Colonic mucosa (tissue), 4 donors: ENCODE data around the gene EML6. TPM values are rescaled to one million over a fixed set of nuclear protein-coding genes. Genes with fewer than 3 reads are reported as not detected.

Experiments used
- DNase-seq: peaks from one replicate; pipeline ENCODE4 v3.0.0-alpha.2; 2020
- H3K27ac ChIP-seq: fragments of 200-600 bp; one replicate; pipeline ENCODE4 v1.8.0; 2021
- H3K27me3 ChIP-seq: fragments of 200-600 bp; one replicate; pipeline ENCODE4 v1.8.0; 2021
- H3K36me3 ChIP-seq: fragments of 200-600 bp; one replicate; pipeline ENCODE4 v1.8.0; 2021
- H3K4me1 ChIP-seq: fragments of 200-600 bp; one replicate; pipeline ENCODE4 v1.8.0; 2021; ENCODE audit warnings: mild to moderate bottlenecking
- H3K4me3 ChIP-seq: fragments of 200-600 bp; one replicate; pipeline ENCODE4 v1.8.0; 2021
- H3K9ac ChIP-seq, 2 donors: one replicate each; pipeline ENCODE4 v1.7.0; 2013; ENCODE audit warnings: control low read depth in 2 of 2, low read depth in 2 of 2, low read length in 2 of 2
- H3K9me3 ChIP-seq: fragments of 200-600 bp; one replicate; pipeline ENCODE4 v1.8.0; 2021
- intact Hi-C: fragments of 100-400 bp; cut with DNase I; formaldehyde crosslinking; loops from one replicate; pipeline ENCODE4 v1.14.1; 2022
- total RNA-seq, 2 donors: library from RNA; stranded (reverse); fragmentation: NEBNext Ultra II Directional in 1 of 2; extraction: Animal tissue kit (Norgen Biotek cat#: 25700) in 1 of 2; gene quantifications; one replicate each; pipeline ENCODE4 v1.2.1, GENCODE V29; 2021
- TF ChIP-seq, protein P1 (sequence below): fragments of 200-600 bp; IDR thresholded peaks from one replicate; pipeline ENCODE4 v1.8.0; 2022; ENCODE audit warnings: antibody characterized with exemption, mild to moderate bottlenecking
- donor health status: healthy.
- donor health status: DM: no; HTN: no; CAD: no.
- donor health status: DM: no; HTN: no; CAD: no.

Gene EML6
- total RNA-seq, 2 donors from 2014 or later = 2.1 to 2.5 TPM

DNA sequence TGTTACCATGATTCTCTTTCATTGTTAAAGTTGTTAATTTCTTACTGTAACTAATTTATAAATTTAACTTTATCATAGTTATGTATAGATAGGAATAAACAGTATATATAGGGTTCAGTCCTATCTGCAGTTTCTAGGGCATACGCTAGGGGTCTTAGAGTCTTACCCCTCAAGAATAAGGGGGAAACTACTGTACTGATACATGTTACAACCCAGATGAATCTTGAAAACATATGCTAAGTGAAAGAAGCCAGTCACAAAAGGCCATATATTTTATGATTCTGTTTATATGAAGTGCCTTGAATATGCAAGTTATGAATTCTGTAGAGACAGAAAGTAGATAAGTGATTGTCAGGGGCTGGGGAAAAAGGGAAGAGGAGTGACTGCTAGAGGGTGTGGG is 274.4 kb downstream of the EML6 start:
- Histone ChIP-seq H3K36me3 (no peaks in the 10 kb centered on the region), H3K27ac (no peak overlapping the region), H3K4me3 (no peak overlapping the region), H3K27me3 (no peaks in the 10 kb centered on the region), H3K4me1 (peaks cover 3% of the 10 kb centered on the region), H3K9ac (no peak overlapping the region), H3K9me3 (no peaks in the 10 kb centered on the region)
- intact Hi-C loops = no loop called here
- DNase-seq = no peak
- TF ChIP-seq, protein P1, sequence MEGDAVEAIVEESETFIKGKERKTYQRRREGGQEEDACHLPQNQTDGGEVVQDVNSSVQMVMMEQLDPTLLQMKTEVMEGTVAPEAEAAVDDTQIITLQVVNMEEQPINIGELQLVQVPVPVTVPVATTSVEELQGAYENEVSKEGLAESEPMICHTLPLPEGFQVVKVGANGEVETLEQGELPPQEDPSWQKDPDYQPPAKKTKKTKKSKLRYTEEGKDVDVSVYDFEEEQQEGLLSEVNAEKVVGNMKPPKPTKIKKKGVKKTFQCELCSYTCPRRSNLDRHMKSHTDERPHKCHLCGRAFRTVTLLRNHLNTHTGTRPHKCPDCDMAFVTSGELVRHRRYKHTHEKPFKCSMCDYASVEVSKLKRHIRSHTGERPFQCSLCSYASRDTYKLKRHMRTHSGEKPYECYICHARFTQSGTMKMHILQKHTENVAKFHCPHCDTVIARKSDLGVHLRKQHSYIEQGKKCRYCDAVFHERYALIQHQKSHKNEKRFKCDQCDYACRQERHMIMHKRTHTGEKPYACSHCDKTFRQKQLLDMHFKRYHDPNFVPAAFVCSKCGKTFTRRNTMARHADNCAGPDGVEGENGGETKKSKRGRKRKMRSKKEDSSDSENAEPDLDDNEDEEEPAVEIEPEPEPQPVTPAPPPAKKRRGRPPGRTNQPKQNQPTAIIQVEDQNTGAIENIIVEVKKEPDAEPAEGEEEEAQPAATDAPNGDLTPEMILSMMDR = no peak

DNA sequence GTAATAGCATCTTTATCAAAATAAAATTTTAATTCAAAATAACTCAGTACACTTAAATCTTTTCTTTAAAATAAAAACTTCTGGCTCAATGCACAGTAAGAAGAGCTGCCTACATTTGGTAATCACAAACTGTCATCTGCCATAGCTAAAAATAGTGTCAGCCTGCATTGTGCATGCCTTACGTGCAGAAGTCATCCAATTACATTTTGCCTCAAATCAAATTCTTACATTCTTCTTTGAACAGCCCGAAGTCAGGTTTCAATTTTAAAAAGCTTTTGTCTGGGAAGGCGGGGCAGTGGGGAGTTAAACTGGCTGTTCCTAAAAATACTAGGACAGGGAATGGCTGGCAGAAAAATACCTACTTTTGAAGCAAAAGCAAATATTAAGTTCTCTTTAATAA is 275.7 kb downstream of the EML6 start:
- H3K9ac ChIP-seq = no peak overlapping the region
- no peak for DNase-seq
- no peaks in the 10 kb centered on the region for H3K27me3 ChIP-seq
- no peak overlapping the region for H3K27ac ChIP-seq
- intact Hi-C loops = no loop called here
- TF ChIP-seq, protein P1 = no peak
- peaks cover 3% of the 10 kb centered on the region for H3K4me1 ChIP-seq
- H3K4me3 ChIP-seq = no peak overlapping the region
- H3K36me3 ChIP-seq = no peaks in the 10 kb centered on the region
- H3K9me3 ChIP-seq = no peaks in the 10 kb centered on the region

DNA sequence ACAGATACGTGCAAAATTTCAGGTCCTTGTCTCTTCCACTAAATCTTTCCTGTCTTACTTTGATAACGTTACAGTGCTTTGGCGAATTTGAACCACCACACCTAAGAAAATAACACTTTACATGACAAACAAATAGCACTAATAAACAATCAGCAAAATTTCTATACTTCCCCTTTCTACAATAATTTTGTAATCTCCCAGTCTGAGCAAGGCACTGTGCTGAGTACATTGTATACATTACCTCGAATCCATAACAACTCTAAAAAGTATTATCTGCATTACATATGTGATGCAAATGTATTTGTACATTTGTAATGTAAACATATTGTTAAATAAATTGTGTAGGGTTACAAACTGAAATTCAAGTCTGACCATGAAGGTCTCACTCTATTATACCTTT is 276.9 kb downstream of the EML6 start:
- no peaks in the 10 kb centered on the region for H3K9me3 ChIP-seq
- no peak for DNase-seq
- H3K27me3 ChIP-seq = no peaks in the 10 kb centered on the region
- no peak overlapping the region for H3K9ac ChIP-seq
- H3K4me1 ChIP-seq = peaks cover 3% of the 10 kb centered on the region
- no peak overlapping the region for H3K4me3 ChIP-seq
- intact Hi-C loops = no loop called here
- TF ChIP-seq, protein P1 = no peak
- no peak overlapping the region for H3K27ac ChIP-seq
- H3K36me3 ChIP-seq = no peaks in the 10 kb centered on the region

DNA sequence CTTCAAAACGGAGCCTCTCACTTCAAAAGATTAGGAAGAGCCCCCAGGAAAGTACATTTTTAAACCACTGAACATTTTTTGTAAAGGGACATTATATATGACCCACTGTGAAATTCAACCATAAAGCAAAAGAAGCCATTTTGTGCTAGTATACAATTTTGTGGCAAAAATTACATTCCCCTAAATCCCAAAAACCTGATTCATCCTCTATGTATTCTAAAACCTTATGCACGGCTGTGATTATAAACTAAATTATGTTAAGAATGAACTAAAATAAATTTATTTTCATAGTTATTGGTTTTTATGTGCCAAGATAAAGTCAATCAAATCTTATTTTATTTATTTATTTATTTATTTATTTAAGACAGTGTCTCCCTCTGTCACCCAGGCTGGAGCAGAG is 278.3 kb downstream of the EML6 start:
- Histone ChIP-seq H3K4me1 (peaks cover 3% of the 10 kb centered on the region), H3K36me3 (no peaks in the 10 kb centered on the region), H3K9ac (no peak overlapping the region), H3K27me3 (no peaks in the 10 kb centered on the region), H3K4me3 (no peak overlapping the region), H3K27ac (no peak overlapping the region), H3K9me3 (no peaks in the 10 kb centered on the region)
- TF ChIP-seq, protein P1 = no peak
- intact Hi-C loops = no loop called here
- DNase-seq = no peak

DNA sequence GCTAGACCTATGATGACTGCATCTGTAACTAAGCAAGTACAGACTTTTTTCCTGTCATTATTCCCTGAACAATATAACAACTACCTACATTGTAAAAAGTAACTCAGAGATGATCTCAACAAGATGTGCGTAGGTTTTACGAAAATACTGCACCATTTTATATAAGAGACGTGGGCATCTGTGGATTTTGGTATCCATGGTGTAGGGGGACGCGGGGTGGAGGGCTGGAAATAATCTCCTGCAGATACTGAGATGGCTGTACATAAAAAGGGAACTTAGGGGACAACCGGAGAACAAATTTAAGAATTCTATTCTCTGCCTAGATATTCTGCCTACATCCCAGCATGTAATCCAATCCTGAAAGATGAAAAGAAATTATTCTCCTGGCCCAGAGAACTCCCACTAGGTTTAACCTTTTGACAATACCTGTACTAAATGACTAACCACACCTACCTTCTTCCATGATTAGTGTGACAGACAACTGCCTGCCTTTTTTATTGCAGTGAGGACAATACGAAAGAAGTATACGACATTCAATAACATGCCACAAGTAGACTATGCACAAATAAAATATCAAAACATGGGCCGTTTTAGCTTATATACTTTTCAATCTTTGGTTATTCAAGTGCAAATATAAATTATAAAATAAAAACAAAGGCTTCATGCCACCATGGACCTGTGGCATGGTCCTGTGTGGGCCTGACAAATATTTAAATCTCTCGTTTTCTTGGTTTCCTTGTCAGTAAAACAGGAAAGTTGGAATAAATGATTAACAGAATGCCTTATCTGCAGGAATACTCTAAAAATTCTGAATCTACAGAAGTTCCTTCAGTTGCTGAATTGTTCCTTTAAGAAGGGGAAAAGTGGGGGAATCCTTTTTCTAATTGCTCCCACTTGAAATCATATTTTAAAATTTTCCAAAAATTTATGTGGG is 280.5 kb downstream of the EML6 start:
- H3K4me1 ChIP-seq = peaks cover 3% of the 10 kb centered on the region
- DNase-seq = no peak
- intact Hi-C loops = no loop called here

More for the DNA sequence above, 280.5 kb downstream of the EML6 start:
- TF ChIP-seq, protein P1 = no peak
- Histone ChIP-seq H3K36me3 (no peaks in the 10 kb centered on the region), H3K27me3 (no peaks in the 10 kb centered on the region), H3K9me3 (no peaks in the 10 kb centered on the region), H3K9ac (no peak overlapping the region), H3K4me3 (no peak overlapping the region), H3K27ac (peak overlapping the region; percentile 39)
